GM19023 (cell line): Measurements from ENCODE around the gene ITGAD.

Experiments used
- ATAC-seq: cut with Tn5 transposase; IDR thresholded peaks from one replicate; pipeline ENCODE4 v1.9.1; 2021; ENCODE audit warnings: mild to moderate bottlenecking, moderate library complexity; ENCODE audit not compliant: unreplicated experiment

Gene ITGAD

DNA sequence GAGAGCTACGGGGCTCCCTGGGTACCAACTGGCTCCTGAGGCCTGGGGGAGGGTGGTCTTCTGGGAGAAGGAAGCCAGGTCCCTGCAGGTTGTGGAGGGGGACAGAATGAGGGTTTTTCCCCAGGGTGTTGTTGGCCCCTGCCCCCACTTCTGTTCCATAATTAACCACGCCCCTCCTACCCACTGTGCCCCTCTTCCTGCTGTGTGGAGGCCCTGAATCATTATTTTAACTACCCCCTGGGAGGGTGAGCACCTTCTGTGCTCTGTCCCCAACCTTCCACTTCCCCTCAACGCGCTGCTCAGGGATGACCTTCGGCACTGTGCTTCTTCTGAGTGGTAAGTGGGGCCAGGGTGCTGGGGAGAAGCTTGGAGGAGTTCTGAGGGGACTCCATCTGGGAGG, at the start of gene ITGAD:
Gene ITGAD, plus strand, starts transcription at position 280 of the 400 bp plus-strand sequence. Its CDS starts 26 bp downstream, at position 306.
- no peak for ATAC-seq

GRCh38 chr16:31344712-31345111, 48.4 kb upstream of the ITGAD start:
- peak; percentile 88 for ATAC-seq

- ATAC-seq, result no peak
Measured at GRCh38 chr16:31347445-31347844, 45.7 kb upstream of the ITGAD start.

DNA sequence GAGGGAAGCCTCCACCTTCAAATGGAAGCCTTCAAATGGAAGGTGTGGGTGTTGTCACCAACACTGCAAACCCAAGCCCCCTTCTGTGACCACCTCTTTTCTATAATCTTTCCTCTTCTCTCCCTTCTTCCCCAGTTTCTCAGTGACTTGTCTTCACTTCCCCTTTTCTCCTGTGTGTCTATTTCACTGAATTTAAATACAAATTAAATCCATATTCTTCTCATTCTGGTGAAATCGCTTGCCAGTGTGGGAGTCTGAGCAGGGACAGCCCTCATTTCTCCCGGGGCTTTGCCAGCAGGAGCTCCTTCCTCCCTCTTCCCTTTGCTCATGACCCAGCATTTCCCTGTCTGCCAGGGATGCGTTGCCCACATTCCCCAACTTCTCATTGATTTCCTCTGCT, 44.6 kb upstream of the ITGAD start:
- no peak for ATAC-seq

GRCh38 chr16:31350275-31351005, 42.7 kb upstream of the ITGAD start:
- no peak for ATAC-seq

DNA sequence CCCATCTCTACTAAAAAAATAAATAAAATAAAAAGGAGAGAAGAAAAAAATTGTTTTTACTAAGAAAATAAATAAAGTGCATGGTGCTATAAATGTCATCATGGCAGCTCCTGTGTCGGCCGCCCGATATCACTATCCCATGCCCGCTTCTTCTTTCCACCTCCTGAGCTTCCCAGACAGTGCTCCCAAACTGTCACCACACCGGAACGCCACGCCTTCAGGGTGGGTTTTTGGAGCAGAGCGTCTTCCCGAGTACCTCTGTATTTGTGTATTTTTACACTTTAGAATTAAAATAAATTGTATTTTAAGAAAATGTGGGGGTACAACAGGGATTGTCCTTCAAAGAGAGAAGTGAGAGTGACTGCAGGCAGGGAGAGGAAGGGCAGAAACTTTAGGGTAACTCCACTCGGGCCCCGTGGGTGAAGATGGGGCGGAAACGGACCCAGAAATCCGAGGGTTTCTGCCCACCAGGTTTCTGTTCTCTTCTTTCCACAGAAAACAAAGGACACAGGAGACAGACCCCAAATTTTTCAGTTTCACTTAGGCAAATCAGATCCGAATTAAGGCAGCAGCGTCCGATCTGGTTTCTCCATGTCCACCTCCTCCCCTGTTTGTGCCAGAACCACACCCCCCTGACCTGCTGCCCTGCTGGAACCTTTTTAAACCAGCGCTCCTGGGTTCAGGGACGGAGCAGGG, 41.7 kb upstream of the ITGAD start:
- ATAC-seq, result no peak

- ATAC-seq, result no peak
Measured at GRCh38 chr16:31351942-31352325, 41.2 kb upstream of the ITGAD start.

DNA sequence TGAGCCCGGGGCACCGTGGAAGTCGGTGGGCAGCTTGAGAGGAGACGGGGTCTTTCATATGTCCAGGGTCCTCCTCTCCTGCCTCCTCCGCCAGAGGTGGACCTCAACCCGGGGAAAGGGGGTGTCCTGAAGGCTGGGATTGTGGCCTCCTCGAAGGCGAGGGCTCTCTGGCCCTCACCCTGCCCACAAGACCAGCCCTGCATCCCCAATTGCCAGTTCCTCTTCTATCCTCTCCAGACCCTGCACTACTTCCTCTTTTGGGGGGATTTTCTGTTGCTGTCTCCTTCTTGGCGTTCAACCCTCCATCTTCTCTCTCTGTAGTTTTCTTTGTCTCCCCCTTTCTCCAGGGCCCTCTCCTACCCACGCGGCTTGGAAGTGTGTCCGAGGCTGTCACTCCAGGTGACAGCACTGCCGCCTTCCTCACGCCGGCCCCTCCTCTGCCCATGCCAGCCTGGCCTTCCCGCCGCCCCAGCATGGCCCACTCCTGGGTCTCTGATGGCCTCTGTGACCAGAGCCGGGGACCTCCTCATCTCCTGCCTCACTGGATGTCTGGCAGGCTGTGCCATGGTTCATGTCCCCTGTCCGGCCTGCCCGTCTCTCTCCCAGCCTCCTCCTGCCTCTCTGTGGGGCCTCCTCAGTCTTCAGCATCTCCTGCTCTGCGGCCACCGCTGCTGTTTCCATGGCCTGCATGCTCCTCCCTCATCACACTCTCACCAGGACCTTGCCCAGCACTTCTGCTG, 40.6 kb upstream of the ITGAD start:
- ATAC-seq, result no peak

DNA sequence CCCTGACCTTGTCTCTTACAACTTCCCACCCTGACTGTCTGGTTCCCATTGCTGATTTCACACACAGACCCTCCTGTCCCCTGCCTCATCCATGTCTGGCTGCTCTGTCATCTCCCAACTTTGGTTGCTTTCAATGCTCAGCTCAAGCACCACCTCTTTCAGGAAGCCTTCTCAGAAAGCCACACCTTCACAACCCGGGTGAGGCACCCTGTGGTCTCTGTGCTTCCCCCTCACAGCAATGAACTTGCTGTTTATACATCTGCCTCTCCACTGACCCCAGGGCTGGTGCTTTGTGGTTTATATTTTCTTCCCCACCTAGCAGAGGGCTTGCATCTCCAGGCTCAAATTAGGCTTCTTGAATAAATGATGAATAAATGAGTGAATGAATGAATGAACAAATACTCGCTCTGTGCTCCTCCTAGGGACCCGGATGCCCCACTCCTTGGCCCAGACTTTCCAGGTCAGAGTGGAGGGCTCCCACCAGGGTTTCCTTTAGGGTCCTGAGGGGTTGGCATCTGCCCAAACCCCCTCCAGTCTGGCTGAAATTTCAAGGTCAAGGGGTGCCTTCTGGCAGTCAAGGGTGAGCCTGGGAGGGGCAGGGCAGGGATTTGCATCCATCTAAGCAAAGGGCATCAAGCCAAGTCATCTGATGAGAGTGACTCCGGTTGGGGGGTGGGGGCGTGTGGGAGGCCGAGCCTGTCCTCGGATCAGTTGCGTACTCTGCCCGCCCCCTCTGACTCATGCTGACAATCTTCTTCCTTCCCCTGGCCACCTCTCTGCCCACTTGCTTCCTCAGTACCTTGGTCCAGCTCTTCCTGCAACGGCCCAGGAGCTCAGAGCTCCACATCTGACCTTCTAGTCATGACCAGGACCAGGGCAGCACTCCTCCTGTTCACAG, 38.5 kb upstream of the ITGAD start, which contains the start of gene ITGAX:
Gene ITGAX, plus strand, starts transcription at position 783 of the 898 bp plus-strand sequence. Its CDS starts 79 bp downstream, at position 862.
- ATAC-seq, result peak; percentile 79

GRCh38 chr16:31355431-31356100, 37.6 kb upstream of the ITGAD start:
- no peak for ATAC-seq

GRCh38 chr16:31356566-31357323, 36.4 kb upstream of the ITGAD start:
- no peak for ATAC-seq

DNA sequence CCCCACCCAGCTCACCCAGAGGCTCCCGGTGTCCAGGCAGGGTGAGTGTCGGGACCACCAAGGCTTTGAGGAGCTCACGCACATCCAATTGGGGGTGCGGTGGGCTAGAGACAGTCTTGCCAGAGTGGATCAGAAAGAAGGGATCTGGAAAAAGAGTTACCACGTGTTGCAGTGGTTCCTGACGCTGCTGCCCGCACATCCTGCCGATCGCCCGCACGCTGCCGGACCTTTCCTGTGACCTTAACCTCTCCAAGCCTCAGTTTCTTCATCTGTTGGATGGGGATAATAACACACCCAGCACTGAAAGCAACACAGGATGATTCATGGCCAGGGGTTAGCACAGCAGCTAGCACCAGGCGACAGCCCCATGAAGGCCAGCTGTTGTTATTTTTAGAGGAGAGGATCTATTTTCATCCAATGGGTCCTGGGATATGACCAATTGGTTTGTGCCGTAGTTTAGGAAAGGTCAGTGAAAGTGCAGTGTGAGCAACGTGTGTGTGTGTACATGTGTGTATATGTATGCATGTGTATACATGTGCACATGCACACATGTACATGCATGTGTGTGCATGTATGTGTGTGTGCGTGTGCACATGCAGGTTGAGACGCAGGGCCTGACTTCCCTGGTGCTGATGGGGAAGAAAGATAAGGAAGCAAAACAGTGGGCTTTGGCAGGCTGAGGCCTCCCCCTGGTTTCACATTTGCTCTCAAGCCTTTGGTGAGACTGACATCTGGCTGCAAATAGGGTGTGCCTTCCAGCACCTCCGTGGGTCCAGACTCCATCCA, 35.6 kb upstream of the ITGAD start:
- ATAC-seq, result no peak

- ATAC-seq, result no peak
Measured at GRCh38 chr16:31360251-31360650, 32.9 kb upstream of the ITGAD start.

DNA sequence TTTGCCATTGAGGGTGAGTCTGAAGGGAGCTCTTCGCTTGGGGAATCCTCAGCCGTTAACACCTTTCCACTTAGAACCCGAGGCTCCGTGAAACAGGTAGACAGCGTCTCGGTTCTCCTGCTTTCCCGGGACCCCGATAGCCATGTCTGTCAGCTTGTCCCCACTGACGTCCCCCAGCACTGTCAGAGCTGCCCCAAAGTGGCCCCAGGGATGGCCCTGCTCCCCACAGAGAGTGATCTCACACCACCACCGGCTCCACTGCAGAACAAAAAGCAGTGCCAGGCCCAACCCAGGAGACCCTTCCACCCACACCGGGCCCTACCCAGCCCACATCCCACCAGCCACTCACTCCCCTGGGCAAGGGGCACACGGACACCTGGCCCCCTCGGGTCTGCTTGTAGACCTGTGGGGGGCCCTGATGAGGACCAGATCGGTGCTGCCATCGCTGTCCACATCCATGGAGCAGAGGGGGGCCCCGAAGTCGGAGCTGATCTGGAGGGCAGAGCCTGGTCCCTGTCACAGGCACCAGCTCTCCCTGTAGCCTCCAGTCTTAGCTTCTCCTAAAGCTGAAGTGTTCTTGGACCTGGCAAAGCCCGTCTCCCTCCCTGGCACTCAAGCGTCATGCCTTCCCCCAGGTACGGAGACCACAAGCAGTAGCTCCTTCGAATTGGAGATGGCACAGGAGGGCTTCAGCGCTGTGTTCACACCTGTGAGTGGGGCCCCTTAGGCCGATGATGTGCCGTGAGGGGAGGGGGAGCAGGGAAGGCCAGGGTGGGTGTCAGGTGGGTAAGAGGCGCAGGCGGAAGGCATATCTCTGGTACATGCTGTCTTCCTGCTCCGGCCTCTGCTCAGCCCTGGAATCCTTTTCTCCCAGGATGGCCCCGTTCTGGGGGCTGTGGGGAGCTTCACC, 31.7 kb upstream of the ITGAD start:
- no peak for ATAC-seq

DNA sequence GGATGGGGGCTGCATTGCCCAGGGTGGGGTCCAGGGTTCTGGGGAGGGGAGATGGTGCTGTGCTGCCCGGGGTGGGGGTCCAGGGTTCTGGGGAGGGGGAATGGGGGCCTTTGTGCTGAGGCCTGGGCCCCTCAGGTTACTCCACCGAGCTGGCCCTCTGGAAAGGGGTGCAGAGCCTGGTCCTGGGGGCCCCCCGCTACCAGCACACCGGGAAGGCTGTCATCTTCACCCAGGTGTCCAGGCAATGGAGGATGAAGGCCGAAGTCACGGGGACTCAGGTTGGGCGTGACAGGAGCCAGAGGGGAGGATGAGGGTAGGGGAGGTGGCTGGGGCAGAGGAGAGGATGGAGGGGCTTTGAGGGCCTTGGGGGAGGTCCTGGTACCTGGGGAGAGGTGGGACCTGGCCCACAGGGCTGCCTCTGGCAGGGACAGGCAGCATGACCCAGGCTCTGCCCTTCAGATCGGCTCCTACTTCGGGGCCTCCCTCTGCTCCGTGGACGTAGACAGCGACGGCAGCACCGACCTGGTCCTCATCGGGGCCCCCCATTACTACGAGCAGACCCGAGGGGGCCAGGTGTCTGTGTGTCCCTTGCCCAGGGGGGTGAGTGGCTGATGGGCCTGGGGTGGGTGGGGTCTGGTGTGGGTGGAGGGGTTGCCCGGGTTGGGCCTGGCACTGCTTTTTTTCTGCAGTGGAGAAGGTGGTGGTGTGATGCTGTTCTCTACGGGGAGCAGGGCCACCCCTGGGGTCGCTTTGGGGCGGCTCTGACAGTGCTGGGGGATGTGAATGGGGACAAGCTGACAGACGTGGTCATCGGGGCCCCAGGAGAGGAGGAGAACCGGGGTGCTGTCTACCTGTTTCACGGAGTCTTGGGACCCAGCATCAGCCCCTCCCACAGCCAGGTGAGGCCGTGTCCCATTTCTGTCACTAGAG, 30.4 kb upstream of the ITGAD start:
- no peak for ATAC-seq

GRCh38 chr16:31363721-31364120, 29.4 kb upstream of the ITGAD start:
- ATAC-seq, result no peak
